Measurements from ENCODE around the gene PRPS1. TPM values are rescaled to one million over a fixed set of nuclear protein-coding genes. Genes with fewer than 3 reads are reported as not detected.

Gene PRPS1
- total and polyA plus RNA-seq, 4 donors, result 20.7 to 29.2 (median 24.4) TPM

- H3K27me3 ChIP-seq (ENCODE audit: control insufficient read depth in 1 of 2, insufficient read depth in 2 of 2, low read length in 1 of 2), result no peaks in the 10 kb centered on the region
- no peaks in the 10 kb centered on the region for H3K36me3 ChIP-seq (ENCODE audit: control insufficient read depth in 1 of 2, insufficient read depth in 2 of 2, low read length in 1 of 2)
- no peaks in the 10 kb centered on the region for H3K9me3 ChIP-seq (ENCODE audit: control insufficient read depth, low read length)
- 47 to 67% methylated on average over 7 of the region's 7 CpGs for WGBS, 2 donors
- peaks cover 0 to 6% of the 10 kb centered on the region in 2 donors for H3K4me1 ChIP-seq (ENCODE audit: control insufficient read depth in 1 of 2, insufficient read depth in 2 of 2, low read length in 2 of 2)
- no peak overlapping the region for H3K4me3 ChIP-seq (ENCODE audit: low read length in 2 of 2)
- intact Hi-C loops (cut with DNase I), result loop anchor here (5.0 kb wide), 1 partner anchor 103 kb away; the partner anchor contains the start of genes NCBP2L (in 2 of the 2) and TSC22D3 (in 2 of the 2)
- ATAC-seq (ENCODE audit: low FRiP score) (peak; percentile 72), DNase-seq (peak; percentile 87 to 90)
- H3K27ac ChIP-seq (ENCODE audit: low read depth in 1 of 2, low read length in 2 of 2), result peak overlapping the region; percentile 60 to 92
Measured at GRCh38 chrX:107673933-107674479, 45.7 kb downstream of the PRPS1 start.

GRCh38 chrX:107674480-107675364 is 46.4 kb downstream of the PRPS1 start:
- no peak overlapping the region for H3K4me3 ChIP-seq (ENCODE audit: low read length in 2 of 2)
- no peaks in the 10 kb centered on the region for H3K36me3 ChIP-seq (ENCODE audit: control insufficient read depth in 1 of 2, insufficient read depth in 2 of 2, low read length in 1 of 2)
- WGBS, 2 donors, result 54 to 57% methylated on average over 9 of the region's 9 CpGs
- peak overlapping the region; percentile 60 to 92 for H3K27ac ChIP-seq (ENCODE audit: low read depth in 1 of 2, low read length in 2 of 2)
- DNase-seq (peak; percentile 75 to 80), ATAC-seq (ENCODE audit: low FRiP score) (peak; percentile 2)
- peaks cover 0 to 6% of the 10 kb centered on the region in 2 donors for H3K4me1 ChIP-seq (ENCODE audit: control insufficient read depth in 1 of 2, insufficient read depth in 2 of 2, low read length in 2 of 2)
- intact Hi-C loops (cut with DNase I), result loop anchor here (5.0 kb wide), 1 partner anchor 103 kb away; the partner anchor contains the start of genes NCBP2L (in 2 of the 2) and TSC22D3 (in 2 of the 2)
- H3K27me3 ChIP-seq (ENCODE audit: control insufficient read depth in 1 of 2, insufficient read depth in 2 of 2, low read length in 1 of 2), result no peaks in the 10 kb centered on the region
- H3K9me3 ChIP-seq (ENCODE audit: control insufficient read depth, low read length), result no peaks in the 10 kb centered on the region

GRCh38 chrX:107675365-107675654 is 47.0 kb downstream of the PRPS1 start:
- H3K4me3 ChIP-seq (ENCODE audit: low read length in 2 of 2), result no peak overlapping the region
- peaks cover 0 to 6% of the 10 kb centered on the region in 2 donors for H3K4me1 ChIP-seq (ENCODE audit: control insufficient read depth in 1 of 2, insufficient read depth in 2 of 2, low read length in 2 of 2)
- no peaks in the 10 kb centered on the region for H3K36me3 ChIP-seq (ENCODE audit: control insufficient read depth in 1 of 2, insufficient read depth in 2 of 2, low read length in 1 of 2)
- H3K27me3 ChIP-seq (ENCODE audit: control insufficient read depth in 1 of 2, insufficient read depth in 2 of 2, low read length in 1 of 2), result no peaks in the 10 kb centered on the region
- no peak for ATAC-seq (ENCODE audit: low FRiP score)
- 81 to 93% methylated on average over 1 of the region's 1 CpG for WGBS, 2 donors
- no peaks in the 10 kb centered on the region for H3K9me3 ChIP-seq (ENCODE audit: control insufficient read depth, low read length)
- intact Hi-C loops (cut with DNase I), result no loop called here
- no peak for DNase-seq
- H3K27ac ChIP-seq (ENCODE audit: low read depth in 1 of 2, low read length in 2 of 2), result peak overlapping the region in 1 of 2 donors; percentile 92

GRCh38 chrX:107675823-107676555 is 47.7 kb downstream of the PRPS1 start:
- H3K9me3 ChIP-seq (ENCODE audit: control insufficient read depth, low read length), result no peaks in the 10 kb centered on the region
- peak overlapping the region; percentile 11 to 63 for H3K4me3 ChIP-seq (ENCODE audit: low read length in 2 of 2)
- no peaks in the 10 kb centered on the region for H3K36me3 ChIP-seq (ENCODE audit: control insufficient read depth in 1 of 2, insufficient read depth in 2 of 2, low read length in 1 of 2)
- H3K27me3 ChIP-seq (ENCODE audit: control insufficient read depth in 1 of 2, insufficient read depth in 2 of 2, low read length in 1 of 2), result no peaks in the 10 kb centered on the region
- H3K4me1 ChIP-seq (ENCODE audit: control insufficient read depth in 1 of 2, insufficient read depth in 2 of 2, low read length in 2 of 2), result peaks cover 0 to 6% of the 10 kb centered on the region in 2 donors
- peak; percentile 66 for ATAC-seq (ENCODE audit: low FRiP score)
- DNase-seq, result no peak
- peak overlapping the region; percentile 50 to 99 for H3K27ac ChIP-seq (ENCODE audit: low read depth in 1 of 2, low read length in 2 of 2)
- WGBS, 2 donors, result 1 to 25% methylated on average over 9 of the region's 9 CpGs
- intact Hi-C loops (cut with DNase I), result loop anchor here (2.0 kb wide), 2 partner anchors 39 to 41 kb away; no protein-coding TSS in a partner anchor

GRCh38 chrX:107676559-107677378 is 48.5 kb downstream of the PRPS1 start:
- DNase-seq (peak; percentile 92 to 97), ATAC-seq (ENCODE audit: low FRiP score) (peak; percentile 85)
- intact Hi-C loops (cut with DNase I), result loop anchor here (2.0 kb wide), 2 partner anchors 38 to 40 kb away; no protein-coding TSS in a partner anchor
- peak overlapping the region; percentile 11 to 63 for H3K4me3 ChIP-seq (ENCODE audit: low read length in 2 of 2)
- H3K27ac ChIP-seq (ENCODE audit: low read depth in 1 of 2, low read length in 2 of 2), result peak overlapping the region in 1 of 2 donors; percentile 99
- peaks cover 0 to 6% of the 10 kb centered on the region in 2 donors for H3K4me1 ChIP-seq (ENCODE audit: control insufficient read depth in 1 of 2, insufficient read depth in 2 of 2, low read length in 2 of 2)
- H3K9me3 ChIP-seq (ENCODE audit: control insufficient read depth, low read length), result no peaks in the 10 kb centered on the region
- no peaks in the 10 kb centered on the region for H3K27me3 ChIP-seq (ENCODE audit: control insufficient read depth in 1 of 2, insufficient read depth in 2 of 2, low read length in 1 of 2)
- 1 to 29% methylated on average over 30 of the region's 30 CpGs for WGBS, 2 donors
- no peaks in the 10 kb centered on the region for H3K36me3 ChIP-seq (ENCODE audit: control insufficient read depth in 1 of 2, insufficient read depth in 2 of 2, low read length in 1 of 2)

- H3K4me3 ChIP-seq (ENCODE audit: low read length in 2 of 2), result no peak overlapping the region
- no peaks in the 10 kb centered on the region for H3K36me3 ChIP-seq (ENCODE audit: control insufficient read depth in 1 of 2, insufficient read depth in 2 of 2, low read length in 1 of 2)
- no peaks in the 10 kb centered on the region for H3K9me3 ChIP-seq (ENCODE audit: control insufficient read depth, low read length)
- peaks cover 0 to 6% of the 10 kb centered on the region in 2 donors for H3K4me1 ChIP-seq (ENCODE audit: control insufficient read depth in 1 of 2, insufficient read depth in 2 of 2, low read length in 2 of 2)
- ATAC-seq (ENCODE audit: low FRiP score) (no peak), DNase-seq (no peak)
- 7 to 32% methylated on average over 10 of the region's 10 CpGs for WGBS, 2 donors
- intact Hi-C loops (cut with DNase I), result loop anchor here (2.0 kb wide), 2 partner anchors 37 to 39 kb away; no protein-coding TSS in a partner anchor
- H3K27me3 ChIP-seq (ENCODE audit: control insufficient read depth in 1 of 2, insufficient read depth in 2 of 2, low read length in 1 of 2), result no peaks in the 10 kb centered on the region
- peak overlapping the region; percentile 76 to 96 for H3K27ac ChIP-seq (ENCODE audit: low read depth in 1 of 2, low read length in 2 of 2)
Measured at GRCh38 chrX:107677501-107677901, 49.2 kb downstream of the PRPS1 start.

- Histone ChIP-seq H3K4me3 (ENCODE audit: low read length in 2 of 2) (no peak overlapping the region), H3K36me3 (ENCODE audit: control insufficient read depth in 1 of 2, insufficient read depth in 2 of 2, low read length in 1 of 2) (no peaks in the 10 kb centered on the region), H3K27me3 (ENCODE audit: control insufficient read depth in 1 of 2, insufficient read depth in 2 of 2, low read length in 1 of 2) (no peaks in the 10 kb centered on the region), H3K4me1 (ENCODE audit: control insufficient read depth in 1 of 2, insufficient read depth in 2 of 2, low read length in 2 of 2) (peaks cover 0 to 6% of the 10 kb centered on the region in 2 donors), H3K9me3 (ENCODE audit: control insufficient read depth, low read length) (no peaks in the 10 kb centered on the region), H3K27ac (ENCODE audit: low read depth in 1 of 2, low read length in 2 of 2) (peak overlapping the region in 1 of 2 donors; percentile 96)
- 23 to 43% methylated on average over 4 of the region's 4 CpGs for WGBS, 2 donors
- intact Hi-C loops (cut with DNase I), result loop anchor here (2.0 kb wide), 2 partner anchors 37 to 39 kb away; no protein-coding TSS in a partner anchor
- no peak for DNase-seq
- ATAC-seq (ENCODE audit: low FRiP score), result no peak
Measured at GRCh38 chrX:107677909-107678308, 49.6 kb downstream of the PRPS1 start.

All from aorta (tissue), 5 donors.